ENCODE results near the gene MRPS26. TPM values are rescaled to one million over a fixed set of nuclear protein-coding genes. Genes with fewer than 3 reads are reported as not detected.

MRPS26 gene
- total and polyA plus RNA-seq, 2 of the 13 experiments (the other 11 are each of a cell fraction or from before 2014, with no cell fraction given), result 89.8 to 187 TPM

GRCh38 chr20:3046677-3047462, 1.0 kb downstream of the MRPS26 start (continued):
- TF ChIP-seq ARID4A (CRISPR knock-in tag; IDR thresholded peaks at IDR 0.05; ENCODE audit: borderline replicate concordance) (no peak), ZNF614 (CRISPR knock-in tag; IDR thresholded peaks at IDR 0.05; ENCODE audit: borderline replicate concordance) (no peak), ZNF280D (CRISPR knock-in tag; IDR thresholded peaks at IDR 0.05) (no peak), KLF11 (CRISPR knock-in tag; IDR thresholded peaks at IDR 0.05) (no peak), ZHX1 (CRISPR knock-in tag; IDR thresholded peaks at IDR 0.05; ENCODE audit: low read depth) (peak; percentile 10; the same call in 1 of the 2 replicates), TSC22D2 (CRISPR knock-in tag; IDR thresholded peaks at IDR 0.05; ENCODE audit: borderline replicate concordance) (no peak), EP300 (IDR thresholded peaks at IDR 0.05; ENCODE audit: low read depth in 2 of 2, low read length in 2 of 2) (no peak), EP300 (CRISPR knock-in tag; IDR thresholded peaks at IDR 0.05; ENCODE audit: borderline replicate concordance) (no peak), ZMAT3 (CRISPR knock-in tag; conservative IDR thresholded peaks at IDR 0.05) (no peak; the same call in 1 of the 2 replicates), BCL6 (CRISPR knock-in tag; IDR thresholded peaks at IDR 0.05) (no peak), ZBTB25 (CRISPR knock-in tag; IDR thresholded peaks at IDR 0.05) (no peak), ZNF878 (CRISPR knock-in tag; IDR thresholded peaks at IDR 0.05) (no peak), ZBTB7A (CRISPR knock-in tag; IDR thresholded peaks at IDR 0.05) (peak; percentile 25; the same call in 1 of the 2 replicates), ZNF563 (CRISPR knock-in tag; IDR thresholded peaks at IDR 0.05) (no peak), ZNF577 (CRISPR knock-in tag; IDR thresholded peaks at IDR 0.05; ENCODE audit: borderline replicate concordance, low read depth) (no peak), PAF1 (CRISPR knock-in tag; IDR thresholded peaks at IDR 0.05) (no peak), ZNF570 (CRISPR knock-in tag; IDR thresholded peaks at IDR 0.05; ENCODE audit: borderline replicate concordance) (no peak), TEAD3 (CRISPR knock-in tag; optimal IDR thresholded peaks at IDR 0.05; ENCODE audit: borderline replicate concordance) (no peak)
